Measurements from ENCODE around the gene PNKD. TPM values are rescaled to one million over a fixed set of nuclear protein-coding genes. Genes with fewer than 3 reads are reported as not detected.

PNKD gene
- 100 to 1,000 TPM in 1 of 4 donors, 10 to 100 TPM in 3; 63.9 to 690 (median 70.4) TPM for total RNA-seq

- Histone ChIP-seq H3K27me3 (no peaks in the 10 kb centered on the region), H3K4me1 (peaks cover 2 to 62% (median 24%) of the 10 kb centered on the region in 4 donors), H3K27ac (peak within 1 kb of the TSS; percentile 81 to 90 (median 84)), H3K4me3 (peak within 1 kb of the TSS; percentile 80 to 96 (median 83)), H3K36me3 (peaks cover 0 to 46% (median 3%) of the 10 kb centered on the region in 3 donors), H3K9me3 (no peaks in the 10 kb centered on the region)
- peak; percentile 100 for DNase-seq
- TF ChIP-seq CTCF (IDR thresholded peaks at IDR 0.05) (peak in 4 of 6 experiments; percentile 5 to 27 (median 14)), POLR2A (IDR thresholded peaks at IDR 0.05) (peak; percentile 54 to 77)
Measured at GRCh38 chr2:218269900-218270720, at the start of gene PNKD, which contains the start of gene AAMP. PNKD (plus strand) TSS chr2:218270519; CDS start chr2:218270536, 17 bp downstream. AAMP (minus strand) TSS chr2:218270137; CDS start chr2:218270086, 51 bp downstream.

GRCh38 chr2:218221000-218221399 is 49.3 kb upstream of the PNKD start:
- peaks cover 0 to 23% (median 0%) of the 10 kb centered on the region in 3 donors for H3K36me3 ChIP-seq
- DNase-seq = peak in 1 of 3 donors; percentile 40
- no peaks in the 10 kb centered on the region for H3K27me3 ChIP-seq
- no peak for TF ChIP-seq POLR2A (IDR thresholded peaks at IDR 0.05)
- no peak for TF ChIP-seq CTCF (IDR thresholded peaks at IDR 0.05)
- H3K4me1 ChIP-seq = peaks cover 0 to 69% (median 35%) of the 10 kb centered on the region in 4 donors
- peak overlapping the region in 2 of 4 donors; percentile 8 to 22 for H3K27ac ChIP-seq
- H3K9me3 ChIP-seq = no peaks in the 10 kb centered on the region
- no peak overlapping the region for H3K4me3 ChIP-seq

GRCh38 chr2:218223046-218223445 is 47.3 kb upstream of the PNKD start:
- no peak for DNase-seq
- Histone ChIP-seq H3K9me3 (no peaks in the 10 kb centered on the region), H3K36me3 (peaks cover 0 to 40% (median 0%) of the 10 kb centered on the region in 3 donors), H3K27ac (peak overlapping the region in 3 of 4 donors; percentile 1 to 27 (median 7)), H3K4me3 (no peak overlapping the region), H3K4me1 (peaks cover 0 to 65% (median 35%) of the 10 kb centered on the region in 4 donors), H3K27me3 (no peaks in the 10 kb centered on the region)
- TF ChIP-seq POLR2A (IDR thresholded peaks at IDR 0.05) = no peak
- no peak for TF ChIP-seq CTCF (IDR thresholded peaks at IDR 0.05)

- Histone ChIP-seq H3K9me3 (no peaks in the 10 kb centered on the region), H3K27ac (no peak overlapping the region), H3K36me3 (peaks cover 0 to 50% (median 0%) of the 10 kb centered on the region in 3 donors), H3K27me3 (no peaks in the 10 kb centered on the region), H3K4me3 (no peak overlapping the region), H3K4me1 (peaks cover 0 to 65% (median 37%) of the 10 kb centered on the region in 4 donors)
- no peak for DNase-seq
- TF ChIP-seq POLR2A (IDR thresholded peaks at IDR 0.05) (no peak), CTCF (IDR thresholded peaks at IDR 0.05) (no peak)
Measured at GRCh38 chr2:218224186-218224585, 46.1 kb upstream of the PNKD start.

- Histone ChIP-seq H3K4me1 (peaks cover 7 to 64% (median 24%) of the 10 kb centered on the region in 4 donors), H3K36me3 (peaks cover 0 to 56% (median 0%) of the 10 kb centered on the region in 3 donors), H3K4me3 (no peak overlapping the region), H3K27me3 (no peaks in the 10 kb centered on the region), H3K9me3 (no peaks in the 10 kb centered on the region), H3K27ac (no peak overlapping the region)
- no peak for DNase-seq
- TF ChIP-seq CTCF (IDR thresholded peaks at IDR 0.05) = no peak
- no peak for TF ChIP-seq POLR2A (IDR thresholded peaks at IDR 0.05)
Measured at GRCh38 chr2:218226903-218227302, 43.4 kb upstream of the PNKD start.

Data from Peyer's patch (tissue), 4 donors.